ENCODE results near the gene RALGPS2.
"Not testable (repeated sequence)": the region's sequence is repeated elsewhere in the genome, so short reads cannot be mapped to it uniquely, and the experiment has no call there.

RALGPS2 gene

DNA sequence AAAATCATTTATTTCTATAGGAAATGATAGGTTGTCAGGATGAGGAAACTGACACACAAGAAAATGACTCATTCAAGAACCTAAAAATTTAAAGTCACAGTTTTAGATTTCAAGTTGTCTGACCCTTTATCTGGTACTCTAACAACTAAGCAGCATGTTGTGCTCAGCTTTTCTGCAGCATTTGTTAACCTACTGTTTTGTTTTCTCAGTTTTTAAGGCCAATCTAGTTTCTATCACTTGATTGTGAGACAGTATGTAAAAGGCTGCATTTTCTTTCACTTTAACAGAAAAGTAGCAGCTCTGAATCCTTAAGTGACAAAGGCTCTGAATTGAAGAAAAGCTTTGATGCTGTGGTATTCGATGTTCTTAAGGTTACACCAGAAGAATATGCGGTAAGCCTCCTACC, 59.1 kb downstream of the RALGPS2 start:
- no peak for DNase-seq

DNA sequence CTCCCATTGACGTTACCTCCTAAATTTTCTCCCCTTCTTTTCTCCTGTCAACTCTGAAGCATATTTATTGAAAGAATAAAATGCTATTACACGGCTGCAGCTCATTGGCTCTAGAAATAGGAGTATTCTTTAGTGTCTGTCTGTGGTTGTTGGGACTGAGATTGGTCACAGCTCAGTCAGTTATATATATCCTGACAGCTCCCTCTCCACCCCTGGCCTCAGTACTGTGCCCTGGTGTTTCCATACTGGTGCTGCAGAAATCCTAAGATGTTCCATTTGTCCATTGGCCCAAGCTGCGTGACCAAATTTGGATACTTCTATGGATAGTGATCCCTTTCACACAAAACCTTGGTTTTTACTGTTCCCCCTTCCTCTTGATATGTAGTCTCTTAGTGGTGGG, 67.3 kb downstream of the RALGPS2 start:
- DNase-seq: no peak

DNA sequence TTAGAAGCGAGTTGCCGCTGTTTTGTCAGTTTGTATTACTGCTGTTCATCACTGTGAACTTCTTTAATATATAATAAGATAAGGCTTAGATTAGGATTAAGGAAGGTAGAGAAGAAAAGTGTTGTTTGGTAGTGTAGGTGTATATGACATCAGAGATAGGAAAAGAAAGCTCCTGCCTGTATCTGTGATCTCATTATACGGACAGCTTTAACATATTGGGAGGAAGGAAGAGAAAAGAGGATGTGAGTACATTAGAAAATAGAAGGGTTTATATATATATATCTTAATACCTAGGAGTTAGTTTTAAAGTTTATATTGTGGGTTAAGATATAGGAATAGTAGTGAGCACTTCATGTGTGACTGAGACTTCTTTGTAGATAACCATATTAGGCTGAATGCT, 71.0 kb downstream of the RALGPS2 start:
- no peak for DNase-seq

DNA sequence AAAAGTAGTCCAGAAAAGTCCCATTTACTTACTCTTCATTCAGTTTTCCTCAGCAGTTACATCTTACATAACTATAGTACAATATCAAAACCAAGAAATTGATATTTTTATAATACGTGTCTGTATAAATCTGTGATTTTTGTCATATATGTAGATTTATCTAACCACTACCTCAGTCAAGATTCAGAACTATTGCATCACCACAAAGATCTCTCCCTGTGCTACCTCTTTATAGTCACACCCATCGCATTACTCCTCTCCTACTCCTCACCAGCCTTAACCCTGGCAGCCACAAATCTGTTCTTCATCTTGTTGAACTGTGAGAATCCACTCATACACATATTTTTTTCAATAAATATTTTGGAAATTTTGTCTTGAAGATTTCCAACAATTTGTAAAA, 72.5 kb downstream of the RALGPS2 start:
- DNase-seq: no peak

DNA sequence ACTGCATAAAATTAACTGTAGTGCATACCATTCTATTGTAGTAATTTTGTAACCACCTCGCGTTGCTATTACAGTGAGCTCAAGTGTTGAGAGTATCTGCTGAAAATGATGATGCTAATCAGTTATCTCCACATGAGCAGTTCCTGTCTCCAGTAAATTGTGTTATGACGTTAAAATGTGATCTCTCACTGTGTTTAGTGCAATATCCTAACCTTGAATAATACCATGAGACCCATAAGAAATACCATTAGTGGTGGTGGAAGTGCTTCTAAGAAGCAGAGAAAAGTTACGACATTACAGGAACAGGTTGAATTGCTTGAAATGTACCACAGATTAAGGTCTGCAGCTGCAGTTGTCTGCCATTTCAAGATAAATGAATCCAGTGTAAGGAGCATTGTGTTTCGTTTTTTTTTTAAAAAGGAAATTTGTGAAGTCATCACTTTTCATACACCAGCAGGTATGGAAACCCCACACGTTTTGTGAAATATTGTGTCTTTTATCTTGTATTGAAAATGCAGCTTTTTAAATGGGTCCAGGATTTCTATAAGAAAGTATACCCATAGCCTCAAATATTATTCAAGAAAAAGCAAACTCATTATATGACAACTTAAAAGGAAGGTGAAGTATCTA, 73.3 kb downstream of the RALGPS2 start:
- DNase-seq: no peak

DNA sequence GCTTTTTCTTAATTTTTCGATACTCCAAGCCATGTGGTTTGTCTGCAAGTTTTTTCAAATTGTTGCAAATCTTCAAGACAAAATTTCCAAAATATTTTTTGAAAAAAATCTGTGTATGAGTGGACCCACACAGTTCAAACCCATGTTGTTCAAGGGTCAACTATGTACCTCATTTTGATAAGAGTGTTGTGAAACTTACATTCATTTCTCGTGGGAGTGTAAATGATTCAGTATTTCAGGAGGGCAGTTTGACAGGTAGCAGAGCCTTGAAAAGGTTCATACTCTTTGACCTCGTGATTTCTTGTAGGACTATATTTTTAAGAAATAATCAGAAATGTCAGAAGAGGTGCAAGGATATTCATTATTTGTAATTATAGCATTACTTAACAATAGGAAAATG, 77.8 kb downstream of the RALGPS2 start:
- DNase-seq: no peak

DNA sequence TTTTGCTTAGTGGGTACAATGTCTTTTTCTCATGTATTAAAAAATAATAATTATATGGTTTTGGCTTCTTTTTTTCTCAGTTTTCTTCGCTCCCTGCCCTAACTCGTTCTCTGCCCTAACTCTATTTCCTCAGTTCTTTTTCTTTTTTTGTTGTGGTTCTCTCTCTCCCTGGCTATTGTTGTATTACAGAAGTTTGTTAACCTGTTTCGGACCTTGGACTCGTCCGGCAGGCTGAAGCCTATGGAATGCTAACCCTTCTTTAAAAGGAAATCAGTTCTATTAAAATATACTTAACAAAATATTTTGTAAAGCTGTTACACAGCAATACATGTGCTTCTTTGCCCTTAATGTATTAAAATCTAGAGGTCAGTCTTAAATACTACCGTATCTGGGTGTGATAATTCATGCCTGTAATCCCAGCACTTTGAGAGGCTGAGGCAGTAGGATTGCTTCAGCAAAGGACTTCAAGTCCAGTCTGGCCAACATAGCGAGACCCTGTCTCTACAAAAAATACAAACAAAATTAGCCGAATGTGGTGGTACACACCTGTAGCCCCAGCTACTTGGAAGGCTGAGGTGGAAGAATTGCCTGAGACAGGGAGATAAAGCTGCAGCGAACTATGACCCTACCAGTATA, 81.7 kb downstream of the RALGPS2 start:
- no peak for DNase-seq

DNA sequence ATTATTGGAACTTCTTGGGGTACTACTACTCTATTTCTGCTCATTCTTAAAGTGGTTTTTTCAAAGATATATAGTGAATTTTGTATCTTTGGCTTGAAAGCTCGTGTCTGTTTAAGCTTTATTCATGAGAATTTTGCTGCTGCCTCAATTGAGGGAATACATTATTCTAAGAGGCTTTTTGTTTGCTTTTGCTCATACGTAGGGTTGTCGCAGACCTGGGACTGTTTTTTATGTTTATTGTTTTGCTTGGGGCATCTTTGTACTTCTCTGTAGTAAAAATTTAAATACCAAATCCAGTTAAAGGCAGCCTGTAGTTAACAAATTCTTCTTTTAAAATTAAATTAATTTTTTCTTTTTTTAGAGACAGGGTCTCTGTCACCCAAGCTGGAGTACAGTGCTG, 83.5 kb downstream of the RALGPS2 start:
- no peak for DNase-seq

DNA sequence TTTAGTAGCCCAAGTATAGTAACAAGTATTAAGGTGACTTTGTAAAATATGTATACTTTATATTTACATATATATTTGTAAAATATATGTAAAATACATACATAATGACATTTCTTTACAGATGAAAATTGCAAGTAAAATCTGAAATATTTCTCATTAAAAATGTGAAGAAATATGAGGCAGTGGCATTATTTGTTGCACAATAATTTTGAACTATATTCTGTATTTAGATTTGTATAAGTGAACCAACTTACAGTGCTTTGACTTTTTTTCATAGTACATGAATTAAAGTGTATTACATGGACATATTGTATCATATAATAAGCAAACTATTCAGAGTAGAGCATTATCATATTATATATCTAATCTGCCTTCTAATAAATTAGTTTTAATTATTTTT, 85.5 kb downstream of the RALGPS2 start:
- no peak for DNase-seq

DNA sequence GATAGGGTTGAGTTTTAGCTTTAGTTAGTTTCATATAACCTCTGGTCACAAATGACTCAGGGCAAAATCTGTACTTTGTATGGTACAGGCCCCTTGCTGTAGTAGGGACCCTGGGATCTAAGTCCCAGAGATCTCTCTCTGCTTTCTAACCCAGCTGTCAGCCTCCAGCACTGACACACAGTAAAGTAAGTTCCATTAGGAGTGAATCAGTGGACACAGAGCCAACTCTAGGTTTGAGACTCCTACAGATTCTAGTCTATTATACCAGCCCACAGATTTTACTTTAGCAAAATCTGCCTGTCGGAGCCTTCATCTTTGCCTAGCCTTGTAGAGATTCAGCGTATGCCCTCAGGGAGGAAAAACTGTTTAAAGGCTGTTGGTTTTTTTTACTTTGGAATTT, 93.4 kb downstream of the RALGPS2 start:
- DNase-seq: no peak

DNA sequence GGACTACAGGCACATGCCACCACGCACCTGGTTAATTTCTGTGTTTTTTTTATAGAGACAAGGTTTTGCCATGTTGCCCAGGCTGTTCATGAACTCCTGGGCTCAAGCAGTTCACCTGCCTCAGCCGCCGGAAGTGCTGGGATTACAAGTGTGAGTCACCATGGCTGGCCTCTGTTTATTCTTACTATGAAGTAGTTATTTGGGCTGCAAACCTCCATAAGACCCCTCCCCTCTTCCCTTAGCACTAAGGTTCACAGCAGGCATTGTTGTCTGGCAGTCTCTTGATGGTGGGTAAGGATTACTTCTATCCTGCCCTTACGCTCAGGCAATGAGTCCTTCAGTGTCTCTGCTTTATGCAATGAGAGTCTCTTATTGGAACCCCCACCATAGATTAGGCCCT, 94.1 kb downstream of the RALGPS2 start:
- DNase-seq: no peak

DNA sequence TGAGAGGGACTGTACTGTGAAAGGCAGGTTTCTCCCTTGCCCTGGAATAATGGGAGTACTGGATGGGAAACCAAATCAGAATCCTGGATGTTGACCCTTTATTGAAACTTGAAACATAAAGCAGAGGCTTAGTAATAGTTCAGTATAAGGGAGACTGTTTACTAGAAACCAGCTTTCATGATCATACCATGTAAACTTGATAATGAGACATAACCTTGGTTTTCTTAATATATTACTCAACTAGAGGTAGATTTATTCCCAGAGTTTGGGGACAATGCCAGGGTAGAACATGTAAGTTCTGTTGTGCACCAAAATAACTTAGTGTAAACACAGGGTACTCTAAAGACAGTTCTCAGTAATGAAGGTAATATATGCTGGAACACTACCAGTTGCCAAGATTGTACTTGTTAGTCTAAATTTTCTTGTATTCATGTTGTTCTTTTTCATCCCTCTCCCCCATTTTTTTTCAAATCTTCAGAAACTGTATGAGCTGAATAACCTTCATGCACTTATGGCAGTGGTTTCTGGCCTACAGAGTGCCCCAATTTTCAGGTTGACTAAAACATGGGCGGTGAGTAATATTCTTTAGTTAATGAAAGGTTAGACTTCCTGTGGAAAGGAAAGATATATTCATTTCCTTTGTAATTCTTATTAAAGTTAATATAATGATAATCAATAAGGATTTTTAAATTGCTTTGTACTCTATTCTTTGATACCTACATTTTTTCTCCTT, 96.3 kb downstream of the RALGPS2 start:
- DNase-seq: no peak

DNA sequence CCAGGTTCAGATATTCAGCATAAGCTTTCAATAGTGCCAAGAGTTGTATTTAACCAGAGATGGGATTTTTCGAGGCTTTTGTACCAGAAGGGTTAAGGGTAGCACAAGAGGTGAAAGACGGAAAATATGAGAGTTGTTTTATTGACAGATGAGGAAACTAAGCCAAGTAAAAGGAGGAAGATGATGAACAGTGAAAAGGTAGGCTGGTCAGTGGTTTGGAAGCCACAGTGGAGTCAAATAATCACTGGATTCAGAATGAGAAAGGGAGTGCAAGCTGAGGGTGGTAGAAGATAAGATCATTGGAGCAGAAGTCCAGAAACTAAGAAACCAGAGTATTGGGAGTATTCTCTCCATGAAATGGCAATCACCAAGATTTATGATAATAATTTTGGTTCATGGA, 100.1 kb downstream of the RALGPS2 start:
- no peak for DNase-seq

DNA sequence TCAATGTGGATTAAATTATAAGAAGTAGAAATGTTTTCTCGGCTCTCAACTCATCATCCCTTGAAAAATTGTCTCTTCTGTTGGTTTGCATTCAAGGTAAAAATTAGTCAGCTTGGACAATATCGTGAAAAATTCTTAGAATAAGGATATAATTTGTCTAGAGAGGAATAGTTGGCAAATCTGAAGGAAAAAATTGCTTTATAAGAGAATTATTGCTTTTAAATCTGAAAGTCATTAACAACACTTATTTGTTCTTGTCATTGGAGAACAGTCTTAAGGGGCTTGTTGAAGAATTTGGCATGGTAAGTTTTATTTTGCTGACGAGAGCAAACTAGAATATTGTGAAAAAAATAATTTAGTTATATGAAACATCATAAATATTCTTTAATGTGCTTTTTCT, 119.4 kb downstream of the RALGPS2 start:
- no peak for DNase-seq

DNA sequence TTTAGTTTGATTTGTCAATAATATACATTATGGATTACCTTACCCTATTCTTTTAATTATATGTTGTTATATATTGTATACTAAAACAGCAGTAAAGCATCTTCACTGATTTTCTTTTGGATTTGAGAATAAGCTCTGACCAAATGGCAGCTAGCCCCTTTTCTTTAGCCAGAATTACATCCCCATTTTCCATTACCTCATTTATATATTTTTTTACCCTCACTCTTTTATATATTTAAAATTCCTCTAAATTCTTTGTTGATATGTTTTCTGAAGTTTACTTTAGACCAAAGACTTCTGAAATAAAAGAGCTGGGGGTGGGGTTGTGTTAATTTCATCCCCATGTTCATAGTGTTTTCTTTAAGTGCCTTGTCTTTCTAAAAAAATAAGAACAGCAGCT, 121.3 kb downstream of the RALGPS2 start:
- DNase-seq: no peak

DNA sequence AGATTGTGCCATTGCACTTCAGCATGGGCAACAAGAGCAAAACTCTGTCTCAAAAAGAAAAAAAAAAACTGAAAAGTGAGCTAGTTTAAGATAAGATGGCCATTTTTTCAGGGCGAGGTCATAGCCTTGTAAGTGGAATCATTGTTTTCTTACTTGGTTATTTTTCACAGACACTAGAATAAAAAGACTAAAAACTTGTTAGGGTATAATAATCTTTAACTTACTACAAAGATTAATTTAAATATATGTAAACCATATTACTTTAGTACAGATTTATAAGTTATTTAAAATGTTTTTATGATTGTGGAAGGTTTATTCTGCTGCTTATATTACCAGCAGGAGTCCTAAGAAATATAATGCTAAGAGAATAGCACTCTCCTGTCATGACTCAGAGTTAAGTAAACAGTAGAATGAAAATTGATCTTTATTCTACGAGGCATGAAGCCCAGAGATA, 122.4 kb downstream of the RALGPS2 start:
- DNase-seq: peak; percentile 23

DNA sequence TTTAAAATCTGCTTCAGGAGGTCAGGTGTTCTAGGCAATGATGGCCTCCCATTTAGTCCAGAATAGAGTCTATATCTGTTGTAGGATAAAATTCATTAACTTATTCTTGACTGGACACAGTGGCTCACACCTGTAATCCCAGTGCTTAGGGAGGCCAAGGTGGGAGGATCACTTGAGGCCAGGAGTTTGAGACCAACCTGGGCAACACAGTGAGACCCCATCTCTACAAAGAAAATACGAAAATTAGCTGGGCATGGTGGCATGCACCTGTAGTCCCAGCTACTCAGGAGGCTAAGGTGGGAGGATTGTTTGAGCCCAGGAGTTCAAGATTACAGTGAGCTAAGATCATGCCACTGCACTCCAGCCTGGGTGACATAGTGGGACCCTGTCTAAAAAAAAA, 122.9 kb downstream of the RALGPS2 start:
- DNase-seq: not testable (repeated sequence)

DNA sequence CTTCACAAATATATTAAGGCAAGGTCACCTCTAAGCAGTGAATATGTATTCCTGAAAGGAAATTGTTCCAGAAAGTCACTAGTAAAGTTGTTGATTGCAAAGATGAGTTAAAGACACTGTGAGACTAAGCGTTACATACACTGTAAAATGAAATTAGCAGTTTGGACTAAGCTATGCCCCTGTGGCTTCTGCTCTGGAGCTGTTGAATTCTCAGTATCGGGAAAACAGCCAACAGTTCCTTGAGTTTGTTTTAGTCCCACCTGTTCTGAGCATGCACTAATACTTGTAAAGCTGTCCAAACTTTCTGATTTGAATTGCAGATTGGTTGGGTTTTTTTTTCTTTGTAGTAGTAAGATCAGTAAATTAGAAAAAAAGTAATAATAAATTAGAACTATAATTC, 124.9 kb downstream of the RALGPS2 start:
- DNase-seq: no peak

DNA sequence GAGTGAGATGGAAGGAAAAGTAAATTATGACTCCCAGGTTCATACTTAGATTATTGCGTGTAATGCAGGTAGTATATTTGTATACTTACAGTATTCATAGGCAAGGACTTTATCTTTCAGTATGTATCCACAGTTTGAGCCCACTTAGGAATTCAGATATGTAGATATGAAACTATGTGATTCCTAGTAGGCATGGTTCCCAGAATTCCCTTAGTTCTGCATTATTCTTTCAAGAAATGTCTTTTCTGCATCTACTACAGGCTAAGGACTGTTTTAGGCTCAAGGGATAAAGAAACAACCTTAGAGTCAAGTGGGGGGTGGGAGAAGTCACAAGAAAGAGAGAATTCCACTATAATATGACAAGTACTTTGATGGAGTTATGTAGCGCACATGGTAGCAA, 132.1 kb downstream of the RALGPS2 start:
- DNase-seq: no peak

DNA sequence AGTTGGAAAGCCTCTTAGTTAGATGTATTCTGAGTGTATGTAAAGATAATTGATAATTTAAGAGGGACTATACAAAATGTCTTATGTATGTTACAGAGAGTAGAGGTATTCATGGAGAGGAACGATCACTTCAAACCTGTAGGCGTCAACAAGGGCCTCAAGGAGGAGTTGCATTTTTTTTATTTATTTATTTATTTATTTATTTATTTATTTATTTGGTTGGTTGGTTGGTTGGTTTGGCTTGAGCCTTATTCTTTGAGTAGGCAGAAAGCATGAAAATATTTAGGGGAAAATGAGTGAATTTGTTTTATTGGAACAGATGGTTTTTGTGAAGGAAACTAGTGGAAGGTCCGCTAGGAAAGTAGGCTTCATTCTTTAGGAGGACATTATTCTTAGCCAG, 137.4 kb downstream of the RALGPS2 start:
- DNase-seq: no peak

DNA sequence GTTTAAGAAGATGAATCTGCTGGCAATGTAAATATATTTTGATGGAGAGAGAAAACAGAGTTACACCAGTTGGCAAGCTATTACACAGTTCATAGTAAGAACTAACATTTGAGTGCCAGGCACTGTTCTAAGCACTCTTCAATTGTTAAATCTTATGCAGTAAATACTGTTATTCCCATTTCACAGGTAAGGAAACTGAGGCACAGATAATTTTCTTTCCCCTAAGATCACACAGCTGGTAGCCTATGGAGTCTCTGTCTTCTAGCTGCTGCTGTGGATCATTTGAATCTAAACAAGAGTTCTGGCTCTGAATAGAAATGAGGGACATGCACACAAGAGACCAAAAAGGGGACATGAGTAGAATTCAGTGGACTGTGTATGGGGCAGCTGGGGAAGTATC, 137.8 kb downstream of the RALGPS2 start:
- no peak for DNase-seq

DNA sequence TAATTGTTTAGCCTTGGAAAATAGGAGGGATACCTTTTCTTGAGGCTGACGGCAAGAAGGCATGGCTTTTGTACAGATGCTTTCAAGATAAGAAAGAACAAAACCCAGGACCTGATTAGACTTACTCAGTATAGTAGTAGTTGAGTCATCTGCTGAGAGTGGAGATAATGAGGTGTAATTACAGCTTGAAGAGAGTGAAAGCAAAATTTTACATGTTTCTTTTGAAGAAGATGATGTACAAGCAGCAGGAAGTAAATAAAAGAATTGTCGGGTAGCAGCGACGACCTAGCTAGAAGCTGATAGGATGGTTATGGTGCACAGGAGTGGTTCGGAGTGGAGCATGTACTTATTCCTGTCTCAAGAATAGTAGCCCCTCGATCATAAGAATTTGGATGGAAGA, 139.3 kb downstream of the RALGPS2 start:
- no peak for DNase-seq

DNA sequence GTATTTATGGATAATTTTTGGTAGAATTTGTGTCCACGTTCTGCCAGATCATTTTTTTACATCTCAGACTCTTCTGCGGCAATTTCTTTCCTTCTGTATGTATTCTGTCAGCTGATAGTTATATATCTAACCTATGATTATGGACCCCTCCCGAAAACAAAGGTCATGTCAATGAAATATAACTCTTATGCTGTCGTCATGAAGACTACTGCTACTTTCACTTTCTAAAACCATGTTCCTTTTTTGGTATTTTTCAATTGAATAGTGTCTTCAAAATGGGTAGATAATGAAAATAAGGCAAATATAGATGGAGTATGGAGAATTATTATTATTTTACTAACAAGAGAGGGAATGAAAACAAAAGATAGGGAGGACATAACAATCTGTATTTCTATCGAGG, 142.6 kb downstream of the RALGPS2 start:
- DNase-seq: no peak

DNA sequence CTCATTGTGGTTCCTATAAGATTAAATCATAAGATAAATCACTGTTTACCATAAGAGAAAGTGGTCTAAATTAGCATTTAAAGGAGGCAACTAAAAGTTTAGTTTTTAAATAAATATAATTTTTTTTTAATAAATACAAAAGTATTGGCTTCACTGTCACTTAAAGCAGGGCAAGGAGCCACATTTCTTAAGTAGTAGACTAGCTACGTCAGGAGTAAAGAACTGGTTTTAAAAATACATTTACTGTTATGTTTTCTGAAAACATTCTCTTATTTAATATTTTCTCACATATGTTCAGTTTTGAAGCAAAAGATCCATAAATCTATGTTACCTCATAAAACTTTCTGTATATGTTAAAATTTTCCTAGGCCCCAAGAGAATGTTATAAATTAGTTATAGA, 143.7 kb downstream of the RALGPS2 start:
- DNase-seq: no peak

Measured in NCI-H510A treated with DMSO at 0.1 percent for 48 hours (cell line).